ENCODE measurements around the gene SLF2. TPM values are rescaled to one million over a fixed set of nuclear protein-coding genes. Genes with fewer than 3 reads are reported as not detected.
A peak's percentile ranks its signal among the peaks of the same experiment; 100 is the strongest.

Gene SLF2
- total RNA-seq, result 10 to 100 TPM; 22.1 to 32.4 (median 25.6) TPM

GRCh38 chr10:100912605-100913469 is at the start of gene SLF2:
SLF2 (plus strand) TSS chr10:100912963; CDS start chr10:100913111, 148 bp downstream.
- peak within 1 kb of the TSS; percentile 78 to 97 for H3K4me3 ChIP-seq
- H3K36me3 ChIP-seq, result peaks cover 2 to 17% of the 10 kb centered on the region in 2 donors
- WGBS, 2 donors (ENCODE audit: low coverage in 1 of 2), result 2% methylated on average over 7 of the region's 71 CpGs; no CpG with 5 or more reads in 1 of the 2 donors
- TF ChIP-seq POLR2A (IDR thresholded peaks at IDR 0.05) (peak; percentile 61 to 72), POLR2AphosphoS5 (IDR thresholded peaks at IDR 0.05) (peak; percentile 84), EP300 (IDR thresholded peaks at IDR 0.05) (no peak), CTCF (IDR thresholded peaks at IDR 0.05) (no peak)
- H3K27me3 ChIP-seq, result no peaks in the 10 kb centered on the region
- no peaks in the 10 kb centered on the region for H3K9me3 ChIP-seq
- peak; percentile 98 for ATAC-seq
- H3K27ac ChIP-seq, result peak within 1 kb of the TSS; percentile 88 to 98 (median 94)
- peaks cover 7 to 46% (median 8%) of the 10 kb centered on the region in 3 donors for H3K4me1 ChIP-seq

GRCh38 chr10:100863433-100863832 is 49.3 kb upstream of the SLF2 start:
- no peak for ATAC-seq
- Histone ChIP-seq H3K27ac (no peak overlapping the region), H3K4me1 (no peaks in the 10 kb centered on the region), H3K4me3 (no peak overlapping the region), H3K9me3 (no peaks in the 10 kb centered on the region), H3K27me3 (peaks cover 98% of the 10 kb centered on the region), H3K36me3 (no peaks in the 10 kb centered on the region)
- 77% methylated on average over 4 of the region's 7 CpGs; no CpG with 5 or more reads in 1 of the 2 donors for WGBS, 2 donors (ENCODE audit: low coverage in 1 of 2)
- TF ChIP-seq POLR2AphosphoS5 (IDR thresholded peaks at IDR 0.05), result no peak
- TF ChIP-seq POLR2A (IDR thresholded peaks at IDR 0.05), result no peak
- TF ChIP-seq EP300 (IDR thresholded peaks at IDR 0.05), result no peak
- no peak for TF ChIP-seq CTCF (IDR thresholded peaks at IDR 0.05)

GRCh38 chr10:100864036-100864885 is 48.5 kb upstream of the SLF2 start:
- Histone ChIP-seq H3K9me3 (no peaks in the 10 kb centered on the region), H3K4me1 (no peaks in the 10 kb centered on the region), H3K27ac (no peak overlapping the region), H3K27me3 (peaks cover 98% of the 10 kb centered on the region), H3K36me3 (no peaks in the 10 kb centered on the region), H3K4me3 (no peak overlapping the region)
- ATAC-seq, result no peak
- 70 to 77% methylated on average over 9 to 15 of the region's 24 CpGs for WGBS, 2 donors (ENCODE audit: low coverage in 1 of 2)
- TF ChIP-seq POLR2AphosphoS5 (IDR thresholded peaks at IDR 0.05) (no peak), POLR2A (IDR thresholded peaks at IDR 0.05) (no peak), CTCF (IDR thresholded peaks at IDR 0.05) (no peak), EP300 (IDR thresholded peaks at IDR 0.05) (no peak)

- no peak for ATAC-seq
- TF ChIP-seq CTCF (IDR thresholded peaks at IDR 0.05) (no peak), POLR2AphosphoS5 (IDR thresholded peaks at IDR 0.05) (no peak), EP300 (IDR thresholded peaks at IDR 0.05) (no peak), POLR2A (IDR thresholded peaks at IDR 0.05) (no peak)
- no peak overlapping the region for H3K4me3 ChIP-seq
- WGBS, 2 donors (ENCODE audit: low coverage in 1 of 2), result 90% methylated on average over 2 of the region's 4 CpGs; no CpG with 5 or more reads in 1 of the 2 donors
- no peak overlapping the region for H3K27ac ChIP-seq
- H3K27me3 ChIP-seq, result peaks cover 94% of the 10 kb centered on the region
- no peaks in the 10 kb centered on the region for H3K36me3 ChIP-seq
- H3K4me1 ChIP-seq, result no peaks in the 10 kb centered on the region
- H3K9me3 ChIP-seq, result no peaks in the 10 kb centered on the region
Observed at GRCh38 chr10:100864978-100865377, 47.8 kb upstream of the SLF2 start.
